ENCODE measurements around the gene ASCC1. TPM values are rescaled to one million over a fixed set of nuclear protein-coding genes. Genes with fewer than 3 reads are reported as not detected.
A peak's percentile ranks its signal among the peaks of the same experiment; 100 is the strongest.
"Not testable (repeated sequence)": the region's sequence is repeated elsewhere in the genome, so short reads cannot be mapped to it uniquely, and the experiment has no call there.

ASCC1 gene
- total RNA-seq, 2 donors from 2014 or later: 30.9 to 35.7 TPM

GRCh38 chr10:72152286-72152685, 63.8 kb downstream of the ASCC1 start:
- DNase-seq (ENCODE audit: low spot score) (no peak), ATAC-seq (no peak)
- no peak overlapping the region for H3K4me3 Mint-ChIP-seq
- H3K27ac Mint-ChIP-seq: no peak overlapping the region
- H3K27me3 Mint-ChIP-seq: no peaks in the 10 kb centered on the region
- H3K36me3 Mint-ChIP-seq: peaks cover 10% of the 10 kb centered on the region
- no peaks in the 10 kb centered on the region for H3K9me3 Mint-ChIP-seq
- peaks cover 0 to 9% of the 10 kb centered on the region in 2 donors for H3K4me1 Mint-ChIP-seq (ENCODE audit: low read depth in 2 of 2)

- not testable (repeated sequence) for H3K4me1 Mint-ChIP-seq (ENCODE audit: low read depth in 2 of 2); H3K36me3 Mint-ChIP-seq; DNase-seq (ENCODE audit: low spot score); H3K4me3 Mint-ChIP-seq; H3K9me3 Mint-ChIP-seq; ATAC-seq; H3K27me3 Mint-ChIP-seq
- peak overlapping the region in 1 of 2 donors; percentile 16 for H3K27ac Mint-ChIP-seq
Measured at GRCh38 chr10:72150746-72151478, 65.2 kb downstream of the ASCC1 start.

- H3K27ac Mint-ChIP-seq; H3K9me3 Mint-ChIP-seq; H3K4me1 Mint-ChIP-seq (ENCODE audit: low read depth in 2 of 2); H3K4me3 Mint-ChIP-seq; ATAC-seq; H3K27me3 Mint-ChIP-seq; DNase-seq (ENCODE audit: low spot score): not testable (repeated sequence)
- peaks cover 13% of the 10 kb centered on the region for H3K36me3 Mint-ChIP-seq
Measured at GRCh38 chr10:72147324-72147584, 68.8 kb downstream of the ASCC1 start.

- Mint-ChIP-seq H3K36me3 (peaks cover 13% of the 10 kb centered on the region), H3K4me1 (ENCODE audit: low read depth in 2 of 2) (peaks cover 0 to 6% of the 10 kb centered on the region in 2 donors), H3K4me3 (no peak overlapping the region), H3K27ac (no peak overlapping the region), H3K9me3 (no peaks in the 10 kb centered on the region), H3K27me3 (no peaks in the 10 kb centered on the region)
- ATAC-seq (no peak), DNase-seq (ENCODE audit: low spot score) (no peak)
Measured at GRCh38 chr10:72146559-72147323, 69.3 kb downstream of the ASCC1 start.

GRCh38 chr10:72146071-72146470, 70.0 kb downstream of the ASCC1 start:
- Mint-ChIP-seq H3K9me3 (no peaks in the 10 kb centered on the region), H3K27me3 (no peaks in the 10 kb centered on the region), H3K4me1 (ENCODE audit: low read depth in 2 of 2) (peaks cover 0 to 6% of the 10 kb centered on the region in 2 donors), H3K4me3 (no peak overlapping the region), H3K36me3 (peaks cover 13% of the 10 kb centered on the region), H3K27ac (no peak overlapping the region)
- DNase-seq (ENCODE audit: low spot score): no peak
- no peak for ATAC-seq

GRCh38 chr10:72145657-72146056, 70.4 kb downstream of the ASCC1 start:
- Mint-ChIP-seq H3K27ac (no peak overlapping the region), H3K4me3 (no peak overlapping the region), H3K9me3 (no peaks in the 10 kb centered on the region), H3K4me1 (ENCODE audit: low read depth in 2 of 2) (peaks cover 0 to 6% of the 10 kb centered on the region in 2 donors), H3K36me3 (peaks cover 13% of the 10 kb centered on the region), H3K27me3 (no peaks in the 10 kb centered on the region)
- no peak for DNase-seq (ENCODE audit: low spot score)
- ATAC-seq: no peak

- ATAC-seq (no peak), DNase-seq (ENCODE audit: low spot score) (no peak)
- Mint-ChIP-seq H3K9me3 (no peaks in the 10 kb centered on the region), H3K4me1 (ENCODE audit: low read depth in 2 of 2) (peaks cover 3 to 5% of the 10 kb centered on the region in 2 donors), H3K27me3 (no peaks in the 10 kb centered on the region), H3K27ac (no peak overlapping the region), H3K4me3 (no peak overlapping the region), H3K36me3 (peaks cover 8% of the 10 kb centered on the region)
Measured at GRCh38 chr10:72140850-72141249, 75.2 kb downstream of the ASCC1 start.

GRCh38 chr10:72140174-72140573, 75.9 kb downstream of the ASCC1 start:
- Mint-ChIP-seq H3K4me3 (no peak overlapping the region), H3K9me3 (no peaks in the 10 kb centered on the region), H3K27me3 (no peaks in the 10 kb centered on the region), H3K27ac (no peak overlapping the region), H3K36me3 (peaks cover 9% of the 10 kb centered on the region), H3K4me1 (ENCODE audit: low read depth in 2 of 2) (peaks cover 9 to 11% of the 10 kb centered on the region in 2 donors)
- DNase-seq (ENCODE audit: low spot score) (no peak), ATAC-seq (no peak)

GRCh38 chr10:72137583-72137982, 78.5 kb downstream of the ASCC1 start:
- ATAC-seq (no peak), DNase-seq (ENCODE audit: low spot score) (no peak)
- peaks cover 5% of the 10 kb centered on the region for H3K36me3 Mint-ChIP-seq
- H3K9me3 Mint-ChIP-seq: no peaks in the 10 kb centered on the region
- no peaks in the 10 kb centered on the region for H3K27me3 Mint-ChIP-seq
- no peak overlapping the region for H3K27ac Mint-ChIP-seq
- H3K4me3 Mint-ChIP-seq: no peak overlapping the region
- H3K4me1 Mint-ChIP-seq (ENCODE audit: low read depth in 2 of 2): peaks cover 24 to 29% of the 10 kb centered on the region in 2 donors

- not testable (repeated sequence) for H3K36me3 Mint-ChIP-seq; ATAC-seq; H3K9me3 Mint-ChIP-seq; DNase-seq (ENCODE audit: low spot score); H3K27ac Mint-ChIP-seq; H3K4me3 Mint-ChIP-seq; H3K27me3 Mint-ChIP-seq
- H3K4me1 Mint-ChIP-seq (ENCODE audit: low read depth in 2 of 2): peaks cover 24 to 29% of the 10 kb centered on the region in 2 donors
Measured at GRCh38 chr10:72136225-72136624, 79.9 kb downstream of the ASCC1 start.

GRCh38 chr10:72134785-72135767, 81.0 kb downstream of the ASCC1 start:
- ATAC-seq (no peak), DNase-seq (ENCODE audit: low spot score) (no peak)
- H3K4me3 Mint-ChIP-seq: no peak overlapping the region
- H3K9me3 Mint-ChIP-seq: no peaks in the 10 kb centered on the region
- H3K27me3 Mint-ChIP-seq: no peaks in the 10 kb centered on the region
- peak overlapping the region in 1 of 2 donors; percentile 36 for H3K27ac Mint-ChIP-seq
- peaks cover 5% of the 10 kb centered on the region for H3K36me3 Mint-ChIP-seq
- H3K4me1 Mint-ChIP-seq (ENCODE audit: low read depth in 2 of 2): peaks cover 23 to 28% of the 10 kb centered on the region in 2 donors

GRCh38 chr10:72133517-72133916, 82.6 kb downstream of the ASCC1 start:
- Mint-ChIP-seq H3K4me1 (ENCODE audit: low read depth in 2 of 2) (peaks cover 24 to 28% of the 10 kb centered on the region in 2 donors), H3K4me3 (no peak overlapping the region), H3K27me3 (no peaks in the 10 kb centered on the region), H3K9me3 (no peaks in the 10 kb centered on the region), H3K36me3 (peaks cover 5% of the 10 kb centered on the region), H3K27ac (no peak overlapping the region)
- ATAC-seq (peak; percentile 40 to 66), DNase-seq (ENCODE audit: low spot score) (no peak)

GRCh38 chr10:72132854-72133253, 83.2 kb downstream of the ASCC1 start:
- ATAC-seq (no peak), DNase-seq (ENCODE audit: low spot score) (no peak)
- Mint-ChIP-seq H3K27me3 (no peaks in the 10 kb centered on the region), H3K27ac (peak overlapping the region in 1 of 2 donors; percentile 1), H3K9me3 (no peaks in the 10 kb centered on the region), H3K4me1 (ENCODE audit: low read depth in 2 of 2) (peaks cover 24 to 28% of the 10 kb centered on the region in 2 donors), H3K36me3 (peaks cover 5% of the 10 kb centered on the region), H3K4me3 (no peak overlapping the region)
